ENCODE results near the gene CNBD2. TPM values are rescaled to one million over a fixed set of nuclear protein-coding genes. Genes with fewer than 3 reads are reported as not detected.
"Not testable (repeated sequence)": the region's sequence is repeated elsewhere in the genome, so short reads cannot be mapped to it uniquely, and the experiment has no call there.

Gene CNBD2
- total RNA-seq, 2 experiments from 2014 or later = 4.8 to 5.3 TPM

GRCh38 chr20:36071848-36072247, 103.5 kb downstream of the CNBD2 start:
- CTCF ChIA-PET = interaction anchor here (0.8 kb wide), 1 partner anchor 79 kb away, joined by 3 read pairs; no protein-coding TSS in a partner anchor
- no peaks in the 10 kb centered on the region for H3K9me3 Mint-ChIP-seq
- H3K36me3 Mint-ChIP-seq (ENCODE audit: low read depth) = no peaks in the 10 kb centered on the region
- intact Hi-C loops (cut with micrococcal nuclease) = no loop called here
- H3K27ac Mint-ChIP-seq = no peak overlapping the region
- H3K4me3 Mint-ChIP-seq = no peak overlapping the region
- DNase-seq = no peak
- no peaks in the 10 kb centered on the region for H3K4me1 Mint-ChIP-seq (ENCODE audit: low read depth)
- H3K27me3 Mint-ChIP-seq (ENCODE audit: low read depth) = no peaks in the 10 kb centered on the region

- DNase-seq = no peak
- CTCF ChIA-PET = interaction anchor here (0.9 to 1.7 kb wide), 2 partner anchors 124 to 127 kb away, joined by 4 to 5 read pairs; no protein-coding TSS in a partner anchor
- Mint-ChIP-seq H3K27ac (no peak overlapping the region), H3K4me1 (ENCODE audit: low read depth) (no peaks in the 10 kb centered on the region), H3K4me3 (no peak overlapping the region), H3K27me3 (ENCODE audit: low read depth) (no peaks in the 10 kb centered on the region), H3K9me3 (no peaks in the 10 kb centered on the region), H3K36me3 (ENCODE audit: low read depth) (no peaks in the 10 kb centered on the region)
- intact Hi-C loops (cut with micrococcal nuclease) = no loop called here
These were observed 106.6 kb downstream of the CNBD2 start for GRCh38 chr20:36074983-36075382.

DNA sequence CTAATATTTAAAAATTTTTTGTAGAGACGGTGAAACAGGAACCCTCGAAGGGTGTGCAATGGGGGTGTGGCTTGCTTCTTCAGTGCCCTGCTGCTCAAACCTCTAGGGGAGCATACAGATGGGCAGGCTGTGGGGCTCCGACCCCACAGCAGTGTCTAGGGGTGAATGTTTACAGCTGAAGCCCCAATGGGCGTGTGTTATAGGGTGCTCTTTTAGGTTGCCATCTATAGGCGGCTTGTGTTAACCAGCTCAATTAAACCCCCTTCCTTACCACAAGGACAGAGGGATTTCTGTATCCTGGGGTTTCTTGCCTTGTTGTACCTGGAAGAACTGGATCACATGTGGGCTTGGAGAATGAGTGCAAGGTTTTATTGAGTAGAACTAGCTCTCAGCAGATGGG, 109.4 kb downstream of the CNBD2 start:
- CTCF ChIA-PET = interaction anchor here (0.7 to 1.6 kb wide), 2 partner anchors 8 to 84 kb away, joined by 3 to 4 read pairs; no protein-coding TSS in a partner anchor
- DNase-seq; intact Hi-C loops (cut with micrococcal nuclease); H3K36me3 Mint-ChIP-seq (ENCODE audit: low read depth); H3K4me3 Mint-ChIP-seq; H3K9me3 Mint-ChIP-seq; H3K27ac Mint-ChIP-seq; H3K27me3 Mint-ChIP-seq (ENCODE audit: low read depth); H3K4me1 Mint-ChIP-seq (ENCODE audit: low read depth): not testable (repeated sequence)

DNA sequence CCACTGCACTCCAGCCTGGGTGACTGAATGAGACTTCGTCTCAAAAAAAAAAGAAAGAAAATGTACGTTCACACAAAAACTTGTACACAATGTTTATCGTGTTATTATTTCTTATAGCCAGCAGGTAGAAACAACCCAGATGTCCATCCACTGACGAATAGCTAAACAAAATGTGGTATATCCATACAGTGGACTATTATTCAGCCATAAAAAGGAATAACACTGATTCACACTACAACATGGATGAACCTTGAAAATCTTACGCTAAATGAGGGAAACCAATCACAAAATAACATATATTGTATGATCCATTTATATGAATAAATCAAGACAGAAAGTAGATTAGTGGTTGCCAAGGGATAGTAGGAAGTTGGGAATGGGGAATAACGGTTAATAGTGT, 111.1 kb downstream of the CNBD2 start:
- CTCF ChIA-PET = interaction anchor here (0.7 kb wide), 1 partner anchor 36 kb away, joined by 8 read pairs; no protein-coding TSS in a partner anchor

GRCh38 chr20:36079984-36080383, 111.6 kb downstream of the CNBD2 start:
- DNase-seq; H3K4me3 Mint-ChIP-seq; H3K27me3 Mint-ChIP-seq (ENCODE audit: low read depth); H3K4me1 Mint-ChIP-seq (ENCODE audit: low read depth); intact Hi-C loops (cut with micrococcal nuclease); H3K36me3 Mint-ChIP-seq (ENCODE audit: low read depth); H3K27ac Mint-ChIP-seq; H3K9me3 Mint-ChIP-seq: not testable (repeated sequence)
- CTCF ChIA-PET = interaction anchor here (0.7 kb wide), 1 partner anchor 35 kb away, joined by 8 read pairs; no protein-coding TSS in a partner anchor

More for the DNA sequence above, 111.1 kb downstream of the CNBD2 start:
- H3K9me3 Mint-ChIP-seq = no peaks in the 10 kb centered on the region
- H3K4me1 Mint-ChIP-seq (ENCODE audit: low read depth) = no peaks in the 10 kb centered on the region
- H3K27me3 Mint-ChIP-seq (ENCODE audit: low read depth) = peaks cover 2% of the 10 kb centered on the region
- DNase-seq = no peak
- H3K4me3 Mint-ChIP-seq = no peak overlapping the region
- no peaks in the 10 kb centered on the region for H3K36me3 Mint-ChIP-seq (ENCODE audit: low read depth)
- intact Hi-C loops (cut with micrococcal nuclease) = no loop called here
- H3K27ac Mint-ChIP-seq = no peak overlapping the region

Other genes with a start within 250 kb of the CNBD2 start
- 100 to 1,000 TPM; 297 to 304 TPM for gene RBM39, start 226.3 kb upstream of the CNBD2 start, total RNA-seq
- gene PHF20, start 196.6 kb upstream of the CNBD2 start, total RNA-seq = 10 to 100 TPM; 39.8 to 46.0 TPM
- 10 to 100 TPM; 41.9 to 43.1 TPM for gene SCAND1, start 14.1 kb upstream of the CNBD2 start, total RNA-seq
- gene EPB41L1, start 186.2 kb downstream of the CNBD2 start, total RNA-seq = 1 to 10 TPM in 1 of 2 experiments, under 1 TPM in 1; 0.57 to 1.1 TPM